Measurements from ENCODE around the gene TECPR1.

The TECPR1 gene

DNA sequence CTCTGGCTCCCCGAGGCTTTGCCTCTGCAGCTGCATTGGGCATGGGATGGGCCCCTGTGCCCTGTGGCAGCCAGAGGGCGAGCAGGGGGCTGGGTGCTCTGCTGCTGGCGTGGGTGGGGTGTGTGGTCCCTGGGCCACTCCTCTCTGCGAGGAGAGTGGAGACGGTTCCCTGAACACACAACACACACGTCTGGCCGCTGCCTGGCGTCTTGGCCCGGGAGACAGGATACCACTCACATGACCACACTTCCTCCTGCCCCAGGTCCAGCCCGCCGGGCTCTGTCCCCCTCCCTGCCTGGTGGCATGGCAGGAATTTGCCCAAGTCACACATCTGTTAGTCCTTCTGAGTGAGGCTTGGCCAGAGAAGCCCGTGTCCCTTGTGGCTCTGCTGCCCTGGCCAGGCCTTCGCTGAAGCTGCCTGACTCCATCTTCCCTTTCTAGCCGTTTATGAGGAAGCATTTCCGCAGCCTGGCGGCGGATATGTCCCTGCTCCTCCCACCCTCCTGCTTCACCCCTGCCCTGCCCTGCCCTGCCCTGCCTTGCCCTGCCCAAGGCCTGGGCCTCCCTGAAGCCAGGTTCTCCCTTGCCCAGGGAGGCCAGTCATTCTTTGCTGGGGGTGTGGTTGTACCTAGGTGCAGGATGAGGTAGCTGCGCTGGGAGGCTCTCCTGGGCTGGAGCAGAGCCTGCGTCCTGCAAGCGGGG is 32.5 kb upstream of the TECPR1 start:
- FAIRE-seq: no peak

DNA sequence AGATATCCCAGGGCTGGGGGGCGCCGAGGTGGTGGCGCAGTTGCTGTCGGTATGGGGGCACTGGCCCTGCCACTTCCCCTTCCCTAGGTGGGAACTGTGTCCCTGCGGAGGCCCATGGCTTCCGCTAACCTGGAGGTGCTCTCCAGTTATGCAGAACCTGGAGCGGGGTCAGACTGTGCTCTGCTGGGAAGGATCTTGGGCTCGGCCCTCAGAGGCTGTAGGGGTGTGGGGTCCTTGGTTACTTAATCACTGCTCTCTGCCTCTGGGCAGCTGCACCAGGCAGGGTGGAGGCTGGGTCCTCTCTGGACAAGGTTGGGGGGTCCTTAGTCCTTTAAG is 31.8 kb upstream of the TECPR1 start:
- FAIRE-seq: no peak

DNA sequence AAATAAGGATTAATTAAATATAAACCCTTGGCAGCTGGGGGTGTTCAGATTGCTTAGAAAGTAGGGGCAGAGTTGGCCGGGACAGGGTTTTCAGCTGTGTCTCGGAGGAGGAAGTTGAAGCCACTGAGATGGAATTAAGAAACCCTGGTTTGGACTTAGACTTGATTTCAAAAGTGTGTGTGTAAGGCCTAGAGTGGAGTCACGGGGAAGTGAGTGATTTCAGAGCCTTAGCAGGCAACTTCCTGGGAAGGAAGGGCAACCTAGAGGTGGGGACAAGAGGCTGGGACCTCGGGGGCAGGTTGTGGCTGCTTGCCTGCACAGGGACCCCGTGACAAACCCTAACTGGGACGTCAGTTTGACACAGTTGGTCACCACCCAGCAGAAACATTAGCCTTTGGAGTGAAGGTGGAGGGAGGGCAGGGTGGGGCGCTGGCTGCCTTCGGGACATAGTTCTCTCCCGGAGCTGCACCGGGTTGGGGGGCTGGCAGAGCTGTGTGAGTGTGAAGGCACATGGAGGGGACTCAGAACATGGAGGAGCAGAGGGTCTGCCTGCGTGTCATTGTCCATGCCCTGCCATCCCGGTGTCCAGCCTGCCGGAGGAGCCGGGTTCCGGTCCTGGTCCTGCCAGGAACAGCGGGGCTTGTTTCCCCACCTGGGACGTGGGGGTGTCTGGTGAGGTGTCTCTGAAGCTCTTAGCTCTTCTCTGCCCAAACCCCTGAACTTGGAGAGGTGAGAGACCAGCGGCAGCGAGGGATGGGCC is 31.3 kb upstream of the TECPR1 start:
- no peak for FAIRE-seq

DNA sequence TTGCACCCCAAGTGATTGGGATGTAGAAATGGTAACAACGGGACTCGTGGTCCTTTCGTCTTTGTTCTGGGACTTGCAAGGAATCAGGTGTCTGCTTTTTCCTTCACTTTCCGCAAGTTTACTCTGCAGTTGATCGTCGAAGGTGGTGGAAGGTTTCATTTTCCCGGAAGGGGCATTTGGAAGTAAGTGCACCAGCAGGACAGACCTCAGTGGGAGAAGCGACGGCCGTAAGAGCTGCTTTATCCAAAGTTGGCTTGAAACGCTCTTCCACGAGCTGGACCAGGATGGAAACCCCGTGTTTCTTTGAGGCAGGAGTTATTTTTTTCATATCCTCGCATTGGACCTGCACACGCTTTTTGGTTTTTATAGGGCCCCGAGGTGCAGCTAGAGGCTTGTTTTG is 30.7 kb upstream of the TECPR1 start:
- no peak for FAIRE-seq

DNA sequence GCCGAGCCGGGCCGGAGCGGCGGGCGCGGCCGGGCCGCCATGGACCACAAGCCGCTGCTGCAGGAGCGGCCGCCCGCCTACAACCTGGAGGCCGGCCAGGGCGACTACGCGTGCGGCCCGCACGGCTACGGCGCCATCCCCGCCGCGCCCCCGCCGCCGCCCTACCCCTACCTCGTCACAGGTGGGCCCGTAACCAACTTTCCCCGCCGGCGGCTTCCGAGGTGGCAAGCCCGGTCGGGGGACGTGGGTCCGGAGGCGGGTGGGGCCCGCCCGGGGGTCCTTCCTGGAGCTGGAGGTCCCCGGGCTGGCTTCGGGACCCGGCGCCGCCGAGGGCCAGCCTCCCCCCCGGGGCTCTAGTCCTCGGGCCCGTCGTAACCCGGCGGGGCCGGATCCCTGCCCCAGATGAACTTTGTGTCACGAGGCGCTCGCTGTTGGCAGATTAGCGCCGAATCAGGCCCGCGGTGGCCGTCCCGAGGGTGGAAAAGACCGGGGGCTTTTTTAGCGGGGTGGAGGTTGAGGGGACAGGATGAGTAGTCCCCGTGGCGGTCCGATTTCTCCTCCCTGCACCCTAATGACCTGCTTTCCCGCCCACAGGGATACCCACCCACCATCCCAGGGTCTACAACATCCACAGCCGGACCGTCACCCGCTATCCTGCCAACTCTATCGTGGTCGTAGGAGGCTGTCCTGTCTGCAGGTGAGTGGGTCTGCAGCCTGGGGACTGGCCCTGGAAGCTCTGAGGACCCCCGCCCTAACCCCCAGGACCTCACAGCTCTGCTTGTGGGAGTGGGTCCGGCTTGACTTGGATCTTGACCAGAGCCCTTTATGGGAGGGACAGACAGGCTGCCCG is 29.9 kb upstream of the TECPR1 start:
- no peak for FAIRE-seq

DNA sequence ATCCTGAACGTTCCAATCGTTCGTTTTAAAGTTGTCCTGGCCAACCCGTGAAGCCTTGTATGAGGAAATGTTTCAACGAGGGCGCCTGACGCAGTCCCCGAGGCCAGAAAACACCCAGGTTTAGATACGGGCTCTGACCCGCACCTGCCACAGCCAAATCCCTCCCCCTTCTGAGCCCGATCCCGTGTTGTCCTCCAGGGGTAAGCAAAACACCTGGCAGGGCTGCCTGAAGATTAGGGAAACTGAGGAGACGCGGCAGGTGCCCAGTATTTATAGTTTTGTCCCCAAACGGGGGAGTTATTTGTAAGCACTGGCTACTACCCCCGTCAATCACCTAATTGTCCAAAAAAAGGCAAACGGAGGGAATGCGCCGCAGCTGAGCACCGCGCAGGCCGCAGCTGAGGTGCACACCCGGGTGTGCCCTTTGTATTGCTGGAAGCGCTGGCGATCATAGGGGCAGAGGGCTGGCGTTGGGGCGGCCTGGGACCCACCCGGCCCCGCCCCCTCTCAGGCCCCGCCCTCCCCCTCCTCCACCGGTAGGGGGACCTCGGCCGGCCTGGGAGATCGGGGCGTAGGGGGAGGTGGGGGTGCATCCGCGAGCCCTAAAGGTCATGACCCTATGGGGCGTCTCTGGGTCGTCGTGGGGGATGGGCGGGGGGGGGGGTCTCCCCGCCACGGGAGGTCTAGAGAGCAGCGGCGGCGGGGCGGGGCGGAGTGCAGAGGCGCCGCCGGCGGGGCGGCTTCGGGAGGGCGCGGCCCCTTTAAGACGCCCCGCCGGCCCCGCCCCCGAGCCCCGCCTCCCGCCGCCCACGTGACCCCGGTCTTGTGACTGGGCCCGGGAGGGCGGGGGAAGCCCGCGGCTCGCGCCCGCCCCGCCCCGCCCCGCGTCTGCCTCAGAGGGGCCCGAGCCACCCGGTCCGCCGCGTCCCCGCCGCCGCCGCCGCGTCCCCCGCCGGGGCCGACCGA is 29.0 kb upstream of the TECPR1 start, which contains the start of gene BRI3:
TSS of gene BRI3 (plus strand) at position 896 of the 966 bp plus-strand sequence. CDS start 110 bp downstream, outside the sequence.
- FAIRE-seq: no peak

DNA sequence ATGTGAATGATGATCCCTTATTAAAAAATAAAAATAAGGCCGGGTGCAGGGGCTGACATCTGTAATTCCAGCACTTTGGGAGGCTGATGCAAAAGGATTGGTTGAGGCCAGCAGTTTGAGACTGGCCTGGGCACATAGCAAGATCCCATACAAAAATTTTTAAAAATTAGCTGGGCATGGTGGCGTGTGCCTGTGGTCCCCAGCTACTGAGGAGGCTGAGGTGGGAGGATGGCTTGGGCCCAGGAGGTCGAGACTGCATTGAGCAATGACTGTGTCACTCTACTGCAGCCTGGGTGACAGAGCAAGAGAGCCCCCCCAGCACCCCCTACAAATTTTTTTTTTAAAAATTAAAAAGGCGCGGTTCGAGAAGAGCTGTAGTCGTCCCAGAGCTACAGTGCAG is 28.3 kb upstream of the TECPR1 start:
- no peak for FAIRE-seq

DNA sequence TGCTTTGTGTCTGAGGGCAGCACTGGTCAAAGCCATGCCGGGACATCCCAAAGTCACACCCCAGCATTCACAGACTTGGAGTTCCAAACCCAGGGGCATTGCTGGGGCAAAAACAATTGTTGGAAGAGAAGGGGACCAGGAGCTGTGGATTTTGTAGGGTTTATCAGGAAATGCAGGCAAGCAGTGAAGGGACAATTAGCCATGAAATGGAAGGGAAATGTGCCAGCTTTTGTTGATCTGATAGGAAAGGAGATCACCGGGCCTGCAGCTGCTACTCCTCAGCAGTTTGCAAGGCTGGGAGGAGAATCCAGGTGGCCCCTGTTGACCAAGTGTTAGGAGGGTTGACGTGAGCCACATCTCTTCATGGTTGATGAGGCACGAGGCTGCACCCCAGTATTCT is 26.9 kb upstream of the TECPR1 start:
- FAIRE-seq: no peak

DNA sequence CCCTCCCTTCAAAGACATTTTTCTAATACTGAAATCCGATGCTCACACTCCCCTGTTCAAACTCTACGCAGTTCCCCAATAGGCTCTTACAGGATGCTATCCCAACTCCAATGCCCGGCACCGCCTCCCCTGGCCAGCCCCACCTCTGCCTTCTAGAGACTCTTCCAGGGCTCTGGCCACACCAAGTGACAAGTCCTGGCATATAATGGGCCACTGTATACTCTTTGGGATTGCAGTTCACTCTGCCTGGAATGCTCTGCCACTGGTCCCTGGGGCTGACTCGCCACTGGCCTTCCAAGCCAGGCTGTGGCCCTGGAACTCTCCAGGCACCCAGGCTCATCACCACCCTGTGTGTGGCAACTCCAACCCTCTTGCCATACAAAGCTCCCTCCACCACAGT is 26.4 kb upstream of the TECPR1 start:
- no peak for FAIRE-seq

DNA sequence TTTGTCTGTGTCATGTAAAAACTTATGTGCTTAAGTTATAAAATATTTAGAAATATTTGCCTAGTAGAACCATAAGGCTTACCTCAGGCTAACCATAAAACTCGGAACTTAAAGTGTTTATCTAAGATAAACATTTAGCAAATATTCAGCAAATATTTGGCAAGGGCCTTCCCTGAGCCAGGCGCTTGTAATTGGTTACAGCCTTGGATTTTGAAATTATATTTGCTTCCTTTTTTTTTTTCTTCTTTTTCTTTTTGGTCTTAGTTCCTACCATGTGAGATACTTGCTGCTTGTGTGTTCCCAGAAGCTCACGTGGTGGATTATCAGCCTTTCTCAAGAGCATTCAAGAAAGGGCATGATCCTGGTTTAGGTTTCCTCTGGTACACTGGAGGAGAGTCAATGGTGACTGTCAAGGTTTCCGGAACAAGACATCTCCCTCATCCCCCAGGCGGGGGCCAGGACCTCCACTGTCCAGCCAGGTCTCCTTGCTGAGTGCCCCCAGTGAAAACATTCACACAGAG is 24.3 kb upstream of the TECPR1 start:
- FAIRE-seq: no peak

DNA sequence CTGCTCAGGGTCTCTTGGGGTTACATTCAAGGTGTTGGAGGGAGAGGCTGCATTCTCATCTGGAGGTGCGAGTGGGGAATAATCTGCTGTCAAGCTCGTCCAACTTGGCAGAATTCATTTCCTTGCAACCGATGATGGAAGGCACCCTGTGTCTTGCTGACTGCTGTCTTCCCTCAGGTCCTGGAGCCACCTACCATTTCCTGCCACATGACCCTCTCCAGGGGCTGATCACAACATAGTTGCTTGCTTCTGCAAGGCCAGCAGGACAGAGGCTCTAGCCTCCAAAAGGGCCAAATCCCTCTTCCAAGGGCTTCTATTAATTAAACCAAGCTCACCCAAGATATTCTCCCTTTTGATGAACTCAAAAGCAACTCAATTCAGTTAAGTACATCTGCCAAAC is 15.3 kb upstream of the TECPR1 start:
- no peak for FAIRE-seq

DNA sequence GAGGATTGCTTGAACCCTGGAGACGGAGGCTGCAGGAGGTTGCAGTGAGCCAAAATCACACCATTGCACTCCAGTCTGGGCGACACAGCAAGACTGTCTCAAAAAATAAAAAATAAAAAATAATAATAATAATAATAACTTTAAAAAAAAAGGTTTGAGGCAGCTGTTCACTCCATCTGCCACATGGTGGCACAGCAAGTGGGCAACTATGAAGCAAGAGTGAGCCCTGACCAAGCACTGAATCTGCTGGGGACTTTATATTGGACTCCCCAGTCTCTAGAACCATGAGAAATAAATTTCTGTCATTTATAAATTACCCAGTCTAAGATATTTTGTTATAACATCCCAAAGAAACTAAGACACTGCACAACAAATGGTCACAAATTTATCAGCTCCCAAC is 14.8 kb upstream of the TECPR1 start:
- FAIRE-seq: no peak

DNA sequence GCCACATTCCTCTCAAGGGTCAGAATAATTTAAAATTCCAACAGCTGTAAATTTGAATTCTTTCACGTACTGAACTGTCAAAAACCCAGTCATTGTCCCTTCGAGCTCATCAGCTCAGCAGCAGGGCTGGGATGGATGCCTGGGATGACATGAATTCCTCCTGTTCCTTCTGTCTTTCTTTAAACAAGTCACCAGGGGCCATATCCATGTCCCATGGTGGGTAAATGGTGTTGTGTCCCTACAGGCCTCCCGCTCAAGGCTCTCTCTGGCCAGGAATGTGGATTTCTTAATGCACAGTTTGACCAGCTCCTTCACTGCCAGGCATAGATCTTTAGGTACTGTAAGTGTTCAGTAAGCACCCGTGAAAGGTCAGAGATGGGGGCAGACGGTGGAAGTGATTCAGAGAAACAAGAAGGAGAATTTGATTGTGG is 13.8 kb upstream of the TECPR1 start:
- FAIRE-seq: no peak

DNA sequence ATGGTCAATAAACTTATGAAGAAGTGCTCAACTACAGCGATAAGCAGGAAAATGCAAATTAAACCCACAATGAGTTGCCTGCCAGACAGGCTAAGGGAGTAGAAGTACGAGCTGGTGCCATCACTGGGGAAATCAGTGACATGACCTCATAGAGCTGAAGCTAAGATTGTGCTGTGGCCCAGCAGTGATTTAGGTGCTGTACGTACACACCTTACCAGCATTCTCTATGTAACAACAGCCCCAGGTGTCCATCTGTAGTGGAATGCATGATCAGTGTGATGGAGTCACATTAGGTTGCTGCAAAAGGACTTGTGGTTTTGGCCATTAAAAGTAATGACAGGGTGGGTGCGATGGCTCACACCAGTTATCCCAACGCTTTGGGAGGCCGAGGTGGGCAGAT is 5.7 kb upstream of the TECPR1 start:
- no peak for FAIRE-seq

DNA sequence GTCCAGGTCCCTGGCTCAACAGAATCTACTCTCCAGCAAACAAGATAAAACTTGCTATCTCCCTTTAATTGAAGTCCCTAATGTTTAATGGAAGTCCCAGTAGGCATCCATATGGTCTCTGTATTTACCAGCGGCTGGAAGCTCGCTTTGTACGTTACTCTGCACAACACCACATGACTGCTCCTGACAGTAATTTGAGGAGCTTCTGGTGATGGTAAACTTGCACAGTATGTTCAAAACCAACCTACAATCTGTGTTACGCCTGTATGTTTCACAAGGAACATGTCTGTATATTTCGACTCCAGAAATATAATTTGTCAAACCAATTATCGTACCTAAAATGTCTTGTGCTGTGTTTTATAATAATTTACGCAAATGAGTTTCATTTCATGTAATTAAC is 4.4 kb upstream of the TECPR1 start:
- FAIRE-seq: no peak

DNA sequence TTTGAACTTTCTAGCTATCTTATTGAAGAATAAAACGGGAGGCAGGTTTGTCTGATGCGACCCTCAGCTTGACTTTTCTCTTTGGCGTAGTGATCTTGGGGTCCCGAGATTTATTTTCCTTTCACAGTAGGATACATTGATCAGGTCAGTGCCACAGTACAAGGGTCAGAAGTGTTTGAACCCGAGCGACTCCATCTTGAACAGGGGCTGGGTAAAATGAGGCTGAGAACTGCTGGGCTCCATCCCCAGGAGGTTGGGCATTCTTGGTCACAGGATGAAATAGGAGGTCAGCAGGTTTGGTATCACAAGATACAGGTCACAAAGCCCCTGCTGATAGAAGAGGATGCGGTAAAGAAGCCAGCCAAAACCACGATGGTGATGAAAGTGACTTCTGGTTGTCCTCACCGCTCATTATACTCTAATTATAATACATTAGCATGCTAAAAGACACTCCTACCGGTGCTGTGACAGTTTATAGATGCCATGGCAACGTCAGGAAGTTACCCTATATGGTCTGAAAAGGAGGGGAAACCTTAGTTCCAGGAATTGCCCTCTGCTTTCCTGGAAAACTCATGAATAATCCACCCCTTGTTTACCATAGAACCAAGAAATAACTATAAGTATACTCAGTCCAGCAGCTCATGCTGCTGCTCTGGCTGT is 3.0 kb upstream of the TECPR1 start:
- no peak for FAIRE-seq

DNA sequence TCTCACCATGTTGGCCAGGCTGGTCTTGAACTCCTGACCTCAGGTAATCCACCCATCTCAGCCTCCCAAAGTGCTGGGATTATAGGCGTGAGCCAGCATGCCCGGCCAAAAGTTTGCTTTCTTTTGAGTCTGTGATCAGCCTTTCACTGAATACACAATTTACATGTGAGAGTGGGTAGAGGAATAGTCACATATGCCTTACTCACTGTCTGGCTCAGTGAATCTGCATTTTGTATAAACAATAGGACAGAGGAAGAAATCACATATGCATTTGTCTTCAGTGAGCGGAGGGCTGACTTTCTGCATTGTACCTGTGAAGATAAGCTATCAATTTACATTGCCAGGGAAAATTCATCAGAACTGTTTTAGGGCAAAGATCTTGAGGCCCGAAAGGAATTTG is 2.5 kb upstream of the TECPR1 start:
- no peak for FAIRE-seq

DNA sequence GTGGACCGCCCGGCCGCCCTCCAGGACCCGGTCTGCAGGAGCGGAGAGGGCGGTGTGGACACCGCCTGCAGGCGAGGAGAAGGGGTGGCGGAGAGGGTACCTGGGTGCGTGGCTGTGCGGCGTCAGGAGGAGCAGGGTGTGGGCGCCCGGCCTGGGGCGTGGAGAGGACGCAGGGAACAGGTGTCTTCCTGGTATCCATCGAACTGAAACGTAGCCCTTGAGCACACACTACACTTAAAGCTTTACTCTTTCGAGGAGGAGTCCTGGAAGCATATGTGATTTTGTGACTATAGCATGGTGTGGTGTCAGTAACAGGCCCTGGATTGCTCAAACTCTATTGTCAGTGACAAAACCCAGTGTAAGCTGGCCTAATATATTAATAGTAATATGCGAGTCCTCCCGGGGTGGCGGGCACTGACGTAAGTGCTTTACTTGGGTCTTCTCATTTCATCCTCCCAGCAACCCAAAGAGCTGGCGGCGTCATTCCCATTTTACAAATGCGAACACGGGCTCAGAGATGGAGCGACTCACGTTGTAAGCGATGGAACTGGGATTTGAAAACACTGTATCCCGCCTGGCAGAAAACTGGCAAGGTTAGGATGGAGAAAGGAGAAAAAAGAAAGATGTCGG is 508 bp upstream of the TECPR1 start:
- no peak for FAIRE-seq

DNA sequence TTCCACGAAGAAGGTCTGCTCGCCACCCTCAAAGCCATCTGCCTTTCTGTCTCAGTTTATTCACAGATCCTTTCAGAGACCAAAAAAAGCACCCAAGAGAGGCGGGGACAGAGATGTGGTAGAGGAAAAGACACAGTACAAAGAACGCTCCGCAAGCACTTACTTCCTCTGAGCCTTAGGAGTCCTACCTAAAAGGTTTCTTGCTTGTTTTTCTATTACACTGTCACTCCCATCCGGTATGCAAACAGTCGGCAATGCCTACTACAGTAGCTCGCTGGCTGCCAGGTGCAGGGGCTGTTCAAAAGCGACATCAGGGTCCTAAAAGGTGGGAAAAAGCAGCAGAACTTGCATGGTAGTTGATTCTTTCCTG is 816 bp downstream of the TECPR1 start:
- FAIRE-seq: no peak

DNA sequence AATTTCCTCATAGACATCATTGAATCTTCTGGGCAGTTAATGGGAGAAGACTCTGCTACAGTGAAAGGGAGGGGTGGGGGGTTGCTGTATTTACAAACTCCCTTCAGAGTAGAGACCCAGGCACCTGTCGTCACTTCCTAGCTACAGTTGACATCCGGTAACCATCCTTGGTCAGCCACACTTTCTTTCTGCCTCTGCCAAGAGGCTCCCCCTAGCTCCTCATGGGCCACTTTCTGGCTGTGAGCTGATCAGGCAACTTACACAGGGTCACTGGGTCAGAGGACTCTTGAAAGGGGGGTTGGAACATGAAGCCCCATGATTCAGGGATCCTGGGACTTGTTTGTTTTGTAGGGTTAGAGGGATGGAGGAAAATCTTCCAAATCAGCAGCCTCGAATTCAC is 1.2 kb downstream of the TECPR1 start:
- no peak for FAIRE-seq

DNA sequence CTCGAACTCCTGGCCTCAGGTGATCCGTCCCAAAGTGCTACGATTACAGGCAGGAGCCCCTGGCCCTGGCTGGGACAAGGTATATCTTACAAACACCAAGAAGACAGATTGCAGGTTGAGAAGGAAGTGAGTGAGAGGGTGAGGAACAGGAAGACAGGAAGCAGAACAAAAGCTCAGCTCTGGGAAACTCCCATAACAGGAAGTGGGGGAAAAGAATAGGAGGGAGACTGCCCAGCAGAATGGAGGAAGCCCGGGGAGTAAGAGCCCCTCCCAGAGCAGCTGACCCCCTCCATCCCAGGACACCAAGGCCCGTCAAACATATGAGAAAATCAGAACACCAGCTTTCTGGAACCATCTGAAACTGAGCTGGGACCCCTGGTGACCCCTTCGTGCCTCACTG is 2.9 kb downstream of the TECPR1 start:
- FAIRE-seq: no peak
